ENCODE measurements around the gene ZDHHC18.
"Not testable (repeated sequence)": the region's sequence is repeated elsewhere in the genome, so short reads cannot be mapped to it uniquely, and the experiment has no call there.

Gene ZDHHC18

DNA sequence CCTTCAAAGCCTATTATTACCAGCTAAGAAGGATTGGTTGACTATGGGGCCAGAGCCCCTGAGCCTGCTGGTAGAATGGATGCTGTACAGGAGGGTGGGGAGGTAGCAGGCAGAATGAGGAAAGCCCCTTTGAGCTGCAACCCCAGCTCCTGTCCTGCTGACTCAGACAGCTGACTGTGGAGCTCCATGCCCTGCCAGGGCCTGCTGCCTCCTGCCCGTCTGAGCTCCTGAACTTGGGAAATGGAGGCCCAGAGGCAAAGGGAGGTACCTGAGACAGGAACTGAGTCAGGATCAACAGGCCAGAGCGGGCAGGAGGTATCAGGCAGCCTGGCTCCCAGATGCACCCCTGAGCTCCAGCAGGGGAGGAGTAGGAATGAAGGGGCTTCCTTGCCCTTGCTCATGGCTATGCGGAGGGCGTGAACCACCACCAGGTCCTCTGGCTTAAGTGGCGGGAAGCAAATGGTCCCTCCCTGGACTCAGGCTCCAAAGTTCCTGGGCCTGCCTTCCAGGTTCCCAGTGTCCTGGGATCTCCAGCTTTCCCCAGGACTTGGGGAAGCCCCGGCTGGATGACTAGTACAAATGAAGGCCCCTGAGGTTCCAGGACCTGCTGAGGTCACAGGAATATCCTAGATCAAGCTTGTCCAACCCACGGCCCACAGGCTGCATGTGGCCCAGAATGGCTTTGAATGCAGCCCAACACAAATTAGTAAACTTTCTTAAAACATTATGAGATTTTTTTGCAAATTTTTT lies 32.6 kb downstream of the ZDHHC18 start:
- no peak for DNase-seq

DNA sequence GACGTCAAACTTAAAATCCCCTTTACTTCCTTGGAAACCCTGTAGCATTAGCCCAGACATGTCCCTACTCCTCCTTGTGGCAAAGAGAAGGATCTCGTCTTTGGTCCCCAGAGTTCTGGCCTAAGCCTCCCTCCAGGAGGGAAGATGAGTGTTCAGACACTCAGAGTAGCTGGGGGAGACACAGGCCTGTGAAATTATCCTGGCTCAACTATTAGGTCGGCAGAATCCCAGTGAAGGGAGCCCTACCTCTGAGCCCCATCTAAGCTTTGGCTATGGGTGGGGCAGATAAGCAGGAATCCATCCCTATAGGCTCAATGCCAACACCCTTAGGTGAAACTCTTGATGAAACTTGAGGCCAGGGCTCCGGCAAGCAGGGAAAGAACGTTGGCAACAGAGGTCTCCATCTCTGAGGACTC lies 34.8 kb downstream of the ZDHHC18 start:
- DNase-seq = no peak

DNA sequence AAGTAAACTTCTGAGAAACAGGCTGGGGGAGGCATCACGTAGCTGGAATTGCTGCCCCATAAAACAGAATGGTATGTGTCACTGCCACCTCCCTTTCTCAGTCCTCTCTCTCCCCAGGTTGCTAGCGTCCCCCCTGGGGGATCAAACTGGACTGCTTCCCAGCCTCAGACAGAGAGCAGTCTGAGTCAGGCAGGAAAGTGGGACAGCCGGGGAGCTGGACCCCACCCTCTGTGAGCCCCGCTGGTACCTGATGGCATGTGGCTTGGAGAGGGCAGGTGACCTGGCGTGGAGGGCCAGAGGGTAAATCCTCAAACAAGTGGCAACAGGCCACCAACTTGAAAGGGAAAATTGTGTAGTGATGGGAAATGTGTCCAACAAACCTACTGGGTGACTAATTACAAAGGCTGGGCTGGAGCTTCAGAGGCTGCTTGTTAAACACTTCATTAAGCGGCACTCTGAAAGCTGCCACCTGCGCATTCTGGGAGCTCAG lies 35.4 kb downstream of the ZDHHC18 start:
- no peak for DNase-seq

DNA sequence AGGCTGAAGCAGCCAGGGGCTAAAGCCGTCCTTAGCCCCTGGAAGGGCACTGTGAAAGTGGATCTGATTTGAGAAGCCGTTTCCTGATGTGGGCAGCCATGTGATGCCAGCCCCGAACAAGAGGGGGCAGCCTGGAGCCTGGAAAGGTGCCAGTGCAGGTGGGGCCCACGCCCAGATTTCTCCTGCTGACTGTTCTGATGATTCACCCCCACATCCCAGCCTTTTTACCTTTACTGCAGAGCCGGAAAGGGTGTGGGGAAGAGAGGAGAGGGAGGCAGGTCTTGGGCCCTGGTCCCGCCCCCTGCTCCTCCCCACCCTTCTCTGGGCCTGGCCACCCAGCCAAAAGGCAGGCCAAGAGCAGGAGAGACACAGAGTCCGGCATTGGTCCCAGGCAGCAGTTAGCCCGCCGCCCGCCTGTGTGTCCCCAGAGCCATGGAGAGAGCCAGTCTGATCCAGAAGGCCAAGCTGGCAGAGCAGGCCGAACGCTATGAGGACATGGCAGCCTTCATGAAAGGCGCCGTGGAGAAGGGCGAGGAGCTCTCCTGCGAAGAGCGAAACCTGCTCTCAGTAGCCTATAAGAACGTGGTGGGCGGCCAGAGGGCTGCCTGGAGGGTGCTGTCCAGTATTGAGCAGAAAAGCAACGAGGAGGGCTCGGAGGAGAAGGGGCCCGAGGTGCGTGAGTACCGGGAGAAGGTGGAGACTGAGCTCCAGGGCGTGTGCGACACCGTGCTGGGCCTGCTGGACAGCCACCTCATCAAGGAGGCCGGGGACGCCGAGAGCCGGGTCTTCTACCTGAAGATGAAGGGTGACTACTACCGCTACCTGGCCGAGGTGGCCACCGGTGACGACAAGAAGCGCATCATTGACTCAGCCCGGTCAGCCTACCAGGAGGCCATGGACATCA lies 36.5 kb downstream of the ZDHHC18 start, which contains the start of gene SFN:
Gene SFN (plus strand): TSS at position 369 of the 904 bp plus-strand sequence. CDS start 64 bp downstream, at position 433.
- peak; percentile 21 for DNase-seq

DNA sequence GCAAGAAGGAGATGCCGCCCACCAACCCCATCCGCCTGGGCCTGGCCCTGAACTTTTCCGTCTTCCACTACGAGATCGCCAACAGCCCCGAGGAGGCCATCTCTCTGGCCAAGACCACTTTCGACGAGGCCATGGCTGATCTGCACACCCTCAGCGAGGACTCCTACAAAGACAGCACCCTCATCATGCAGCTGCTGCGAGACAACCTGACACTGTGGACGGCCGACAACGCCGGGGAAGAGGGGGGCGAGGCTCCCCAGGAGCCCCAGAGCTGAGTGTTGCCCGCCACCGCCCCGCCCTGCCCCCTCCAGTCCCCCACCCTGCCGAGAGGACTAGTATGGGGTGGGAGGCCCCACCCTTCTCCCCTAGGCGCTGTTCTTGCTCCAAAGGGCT lies 37.2 kb downstream of the ZDHHC18 start:
- DNase-seq = no peak

DNA sequence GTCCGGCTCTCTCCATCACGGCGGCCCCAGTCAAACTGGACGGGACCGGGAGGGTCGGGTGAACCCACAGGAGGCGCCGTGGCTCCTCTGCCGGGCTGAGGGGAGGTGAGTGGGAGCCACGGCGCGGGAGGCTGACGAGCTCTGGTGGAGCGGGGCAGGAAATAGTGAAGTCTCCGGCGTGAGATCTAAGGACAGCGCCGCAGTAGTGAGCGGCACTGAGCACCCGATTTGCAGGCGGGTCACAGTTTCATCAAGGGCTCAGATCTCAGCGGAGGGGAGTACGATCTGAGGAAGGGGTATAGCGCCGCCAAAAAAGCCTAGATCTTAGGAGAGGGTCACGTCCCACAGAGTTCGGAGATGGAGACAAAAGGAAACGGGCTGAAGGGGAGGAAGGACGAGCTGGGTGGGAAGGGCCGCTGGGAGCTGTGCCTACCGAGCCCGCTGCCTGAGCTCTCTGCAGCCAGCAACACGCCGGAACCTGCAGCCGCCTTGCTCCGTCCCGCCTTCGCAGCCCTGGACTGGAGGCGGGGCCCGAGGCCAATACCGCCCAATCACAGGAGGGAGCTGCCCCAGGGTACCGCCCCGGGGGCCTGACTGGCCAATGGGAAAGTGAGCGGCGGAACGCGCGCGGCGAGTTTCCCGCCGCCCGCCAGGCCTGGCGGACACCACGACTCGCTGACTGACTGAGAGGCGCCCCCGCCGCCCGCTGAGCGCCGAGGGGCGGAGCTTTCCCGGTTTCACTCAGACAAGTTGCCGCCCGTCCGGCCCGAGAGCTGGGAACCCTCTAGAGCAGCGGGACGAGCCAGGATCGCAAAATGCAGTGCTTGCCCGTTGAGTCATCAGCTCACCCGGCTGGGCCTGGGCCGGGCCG lies 38.4 kb downstream of the ZDHHC18 start:
- peak; percentile 90 for DNase-seq

DNA sequence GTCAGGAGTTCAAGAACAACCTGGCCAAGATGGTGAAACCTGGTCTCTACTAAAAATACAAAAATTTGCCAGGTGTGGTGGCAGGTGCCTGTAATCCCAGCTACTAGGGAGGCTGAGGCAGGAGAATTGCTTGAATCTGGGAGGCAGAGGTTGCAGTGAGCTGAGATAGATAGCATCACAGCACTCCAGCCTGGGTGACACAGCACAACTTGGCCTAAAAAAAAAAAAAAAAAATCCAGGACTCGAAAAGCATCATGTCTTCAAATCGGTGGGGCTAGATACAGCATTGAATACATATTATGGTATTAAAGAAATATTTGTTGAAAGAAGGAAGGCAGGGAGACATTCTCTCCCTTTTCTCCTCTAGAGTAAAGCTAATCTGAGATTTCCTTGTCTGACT lies 46.6 kb downstream of the ZDHHC18 start:
- DNase-seq = not testable (repeated sequence)

DNA sequence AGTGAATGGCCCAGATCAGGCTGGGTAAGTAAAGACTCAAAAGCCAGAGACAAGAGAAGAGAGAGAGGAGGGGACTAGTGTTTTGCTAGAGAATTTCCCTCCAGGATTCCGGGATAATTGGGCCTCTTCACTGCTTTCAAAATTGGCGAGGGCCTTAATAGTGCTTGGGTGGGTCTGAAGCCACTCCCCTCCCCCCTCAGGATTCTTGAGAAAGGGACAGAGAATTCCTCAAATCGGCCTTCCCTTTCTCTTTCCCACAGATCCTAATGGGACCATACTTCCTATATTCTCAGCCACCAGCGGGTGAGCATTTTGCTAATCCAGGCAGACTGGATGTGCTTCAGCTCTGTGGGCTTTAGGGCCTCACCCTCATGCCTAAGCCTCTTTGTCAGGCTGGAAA lies 48.4 kb downstream of the ZDHHC18 start:
- DNase-seq = no peak

DNA sequence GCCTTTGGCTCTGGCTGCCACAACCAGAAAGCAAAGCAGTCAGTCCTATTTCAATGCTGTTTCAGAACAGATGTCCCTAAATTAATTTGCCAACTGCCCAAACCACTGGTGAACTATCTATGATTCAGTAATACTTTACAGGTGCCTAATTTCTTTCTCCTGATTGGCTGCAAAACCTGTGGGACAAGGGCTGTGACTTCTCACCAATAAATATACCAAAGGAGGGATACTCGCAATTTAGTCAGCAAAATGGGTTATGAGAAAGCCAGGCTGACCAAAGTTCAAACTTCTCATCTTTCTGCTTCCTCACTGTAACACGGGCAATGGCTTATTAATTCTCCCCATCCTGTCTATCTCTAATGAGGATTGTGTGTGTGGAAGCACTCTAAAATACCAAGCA lies 50.8 kb downstream of the ZDHHC18 start:
- DNase-seq = no peak

DNA sequence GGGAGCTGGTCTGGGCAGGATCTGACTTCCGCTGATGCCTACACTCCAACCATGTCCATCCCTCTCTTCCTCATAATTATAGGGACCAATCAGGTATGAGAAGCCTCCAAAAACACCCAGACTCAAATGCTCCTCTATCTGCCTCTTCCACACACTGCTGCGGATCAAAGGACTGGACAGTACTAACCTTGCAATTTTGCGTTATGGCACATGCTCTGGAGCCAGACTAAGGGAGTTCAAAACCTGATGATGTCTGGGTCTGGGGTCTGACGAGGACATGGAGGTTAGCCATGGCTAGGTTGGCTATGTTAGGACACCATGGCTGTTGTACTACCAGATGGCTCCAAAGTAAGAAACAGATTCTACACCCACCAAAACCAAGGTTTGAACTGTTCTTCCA lies 53.3 kb downstream of the ZDHHC18 start:
- DNase-seq = no peak

DNA sequence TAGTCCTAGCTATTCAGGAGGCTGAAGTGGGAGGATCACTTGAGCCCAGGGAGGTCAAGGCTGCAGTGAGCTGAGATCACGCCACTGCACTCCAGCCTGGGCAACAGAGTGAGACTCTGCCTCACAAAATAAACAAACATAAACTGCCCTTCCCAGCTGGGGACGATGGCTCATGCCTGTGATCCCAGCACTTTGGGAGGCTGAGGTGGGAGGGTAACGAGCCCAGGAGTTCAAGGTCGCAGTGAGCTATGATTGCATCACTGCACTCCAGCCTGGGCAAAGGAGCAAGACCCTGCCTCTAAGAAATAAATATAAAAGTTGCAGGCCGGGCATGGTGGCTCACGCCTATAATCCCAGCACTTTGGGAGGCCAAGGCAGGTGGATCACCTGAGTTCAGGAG lies 55.1 kb downstream of the ZDHHC18 start:
- not testable (repeated sequence) for DNase-seq

DNA sequence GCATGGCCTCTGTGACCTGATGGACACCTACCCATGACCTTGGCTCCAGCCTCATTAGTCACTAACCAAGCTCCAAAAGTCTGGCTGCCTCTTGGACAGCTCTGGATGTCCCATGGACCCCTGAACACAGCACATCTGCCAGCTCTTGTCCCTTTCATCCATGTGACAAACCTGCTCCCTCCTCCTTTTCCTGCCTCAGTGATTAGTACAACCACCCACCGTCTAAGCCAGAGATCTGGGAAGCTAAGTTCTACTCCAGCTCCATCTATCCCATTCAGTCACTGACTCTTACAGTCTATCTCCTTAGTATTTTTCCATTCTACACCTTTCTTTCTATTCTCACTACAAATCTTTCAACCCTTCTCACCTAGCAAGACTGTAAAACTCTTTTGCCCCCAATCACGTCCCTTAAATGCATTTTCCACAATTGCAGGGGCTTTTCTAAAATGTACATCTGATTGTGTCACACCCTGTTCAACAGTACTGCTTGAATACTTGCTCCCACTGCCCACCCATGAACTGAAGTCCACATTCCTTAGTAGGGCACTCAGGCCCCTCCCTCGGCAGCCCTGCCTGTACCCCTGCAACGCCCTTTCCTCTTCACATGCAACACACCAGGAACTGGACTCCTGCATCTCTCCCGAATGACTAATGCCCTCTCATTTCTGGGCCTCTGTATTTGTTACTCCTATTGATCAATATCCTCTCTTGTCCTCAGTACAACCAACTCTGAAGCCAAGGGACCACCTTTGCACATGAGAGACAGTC lies 56.4 kb downstream of the ZDHHC18 start:
- no peak for DNase-seq

DNA sequence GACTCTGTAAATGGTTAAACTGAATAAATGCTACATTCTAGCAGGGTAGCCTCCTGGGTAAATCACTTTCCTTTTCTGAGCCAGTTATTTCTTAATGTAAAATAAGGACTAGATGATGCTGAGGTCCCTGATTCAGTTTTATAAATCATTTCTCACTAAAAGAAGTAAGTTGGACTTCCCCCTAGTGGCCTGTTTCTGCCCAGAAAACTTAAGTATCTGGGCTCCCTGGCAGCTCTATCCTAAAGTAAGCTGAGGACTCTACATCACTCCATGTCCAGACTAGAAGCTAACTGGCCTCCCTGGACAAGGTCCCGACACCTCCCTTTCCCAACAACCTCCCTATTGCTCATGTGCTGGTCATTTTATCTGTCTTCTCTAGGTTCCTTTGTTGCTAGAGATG lies 60.6 kb downstream of the ZDHHC18 start:
- DNase-seq = no peak

DNA sequence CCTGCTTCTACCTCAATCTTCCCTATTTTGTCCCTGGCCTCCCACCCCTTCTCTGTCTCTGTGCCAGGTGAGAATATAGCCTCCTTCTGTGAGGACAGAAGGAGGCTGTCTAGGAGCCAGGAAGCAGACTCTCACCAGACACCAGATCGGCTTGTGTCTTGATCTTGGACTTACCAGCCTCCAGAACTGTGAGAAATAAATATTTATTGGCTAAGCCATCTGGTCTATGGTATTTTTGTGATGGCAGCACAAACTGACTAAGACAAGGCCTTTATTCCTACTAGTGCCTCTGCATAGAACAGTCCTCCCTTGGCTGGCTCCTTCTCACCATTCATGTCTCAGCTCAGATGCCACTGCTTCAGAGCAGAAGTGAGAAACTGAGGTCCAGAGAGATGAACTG lies 61.7 kb downstream of the ZDHHC18 start:
- no peak for DNase-seq

DNA sequence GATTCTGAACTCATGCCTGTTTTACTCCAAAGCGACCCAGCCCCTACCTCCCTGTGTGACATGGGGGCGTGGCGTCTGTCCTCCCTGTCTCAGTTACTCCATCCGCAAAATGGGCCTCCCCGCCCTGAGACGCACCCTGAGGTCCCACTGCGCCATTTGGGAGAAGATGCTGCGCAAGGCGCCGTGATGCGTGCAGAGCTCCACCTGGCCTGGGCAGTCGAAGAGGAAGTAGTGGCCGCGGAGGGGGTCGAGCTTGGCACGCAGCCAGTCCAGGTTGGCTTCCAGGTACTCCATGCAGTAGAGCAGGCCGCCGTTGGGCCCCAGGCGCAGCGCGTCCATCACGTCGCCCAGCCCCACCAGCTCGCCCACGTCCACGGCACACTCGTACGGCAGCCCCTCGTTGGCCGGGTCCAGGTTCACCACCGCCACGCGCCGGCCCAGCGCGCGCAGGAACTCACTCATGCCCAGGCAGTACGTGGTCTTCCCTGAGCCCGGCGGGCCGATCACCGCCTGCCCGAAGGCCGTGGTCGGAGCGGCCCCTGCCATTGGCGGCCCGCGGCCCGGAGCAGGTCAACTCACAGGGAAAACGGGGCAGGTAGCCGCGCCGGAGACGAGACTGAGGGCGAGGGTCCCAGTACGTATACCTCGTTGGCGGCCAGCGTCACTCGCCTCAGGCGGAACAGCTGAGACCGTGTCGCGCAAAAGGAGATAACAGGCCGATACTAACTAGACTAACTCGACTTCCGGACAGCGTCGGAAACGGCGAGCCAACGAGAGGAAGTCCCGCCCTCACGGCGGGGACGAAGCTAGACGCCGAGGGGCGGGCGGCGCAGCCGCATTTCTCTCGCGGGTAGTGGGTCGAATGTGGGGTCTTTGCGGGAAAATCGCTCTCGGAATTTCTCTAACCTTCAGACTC lies 63.3 kb downstream of the ZDHHC18 start, which contains the start of gene GPN2:
Gene GPN2 (minus strand): TSS at position 733 of the 916 bp plus-strand sequence. CDS start 187 bp downstream, at position 546.
- peak; percentile 64 for DNase-seq

DNA sequence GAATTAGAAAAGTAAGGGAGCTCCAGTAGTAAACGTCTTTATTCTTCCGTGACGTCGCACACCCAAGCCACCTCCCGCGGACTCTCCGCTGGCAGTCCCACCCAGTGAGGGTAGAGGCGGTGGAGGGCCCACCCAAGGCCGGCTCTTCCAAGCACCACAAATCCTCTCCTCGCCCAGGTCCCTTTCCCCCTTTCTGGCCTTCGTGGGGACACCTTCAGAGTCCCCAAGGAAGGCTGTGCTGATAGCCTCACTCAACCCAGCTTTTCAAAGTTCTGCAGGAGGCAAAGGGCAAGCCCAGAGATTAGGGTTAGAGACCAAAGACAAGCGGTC lies 63.9 kb downstream of the ZDHHC18 start:
- no peak for DNase-seq

DNA sequence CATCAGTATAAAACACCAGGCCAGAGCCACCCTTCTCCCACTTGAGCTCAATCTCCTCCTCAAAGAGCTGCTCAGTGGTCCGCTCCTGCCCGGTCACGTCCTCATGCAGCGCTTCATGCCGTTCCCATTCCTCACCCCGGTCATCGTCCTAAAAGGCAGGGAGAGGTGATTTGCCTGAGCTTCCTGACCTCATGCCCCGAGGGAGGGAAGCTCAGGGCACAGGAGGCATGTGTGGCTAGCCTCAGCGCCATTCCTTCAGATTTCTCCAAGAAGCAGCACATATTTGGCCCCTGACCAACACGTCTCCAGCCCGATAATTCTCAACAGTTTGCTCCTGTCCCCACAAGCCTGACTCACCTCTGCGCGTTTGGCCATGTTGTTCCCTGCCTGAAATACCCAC lies 67.8 kb downstream of the ZDHHC18 start:
- DNase-seq = no peak

DNA sequence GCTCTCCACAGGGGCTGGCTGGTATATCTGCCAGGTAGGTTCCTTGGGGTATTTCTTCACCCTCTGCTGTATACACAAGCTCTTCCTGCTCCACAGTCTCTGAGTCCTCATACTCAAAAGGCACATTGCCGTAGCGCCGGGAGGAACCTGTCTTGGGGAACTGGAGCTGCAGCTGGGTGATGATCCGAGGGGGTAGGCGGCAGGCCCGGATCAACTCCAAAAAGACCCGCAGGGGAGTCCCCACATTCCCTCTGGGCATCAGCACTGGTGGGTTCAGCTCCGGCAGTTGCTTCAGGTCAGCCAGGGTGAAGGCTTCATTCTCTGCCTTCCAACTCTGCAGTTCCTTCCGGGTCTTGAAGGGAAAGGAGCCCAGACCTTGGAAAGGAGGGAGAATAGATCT lies 70.9 kb downstream of the ZDHHC18 start:
- DNase-seq = no peak

DNA sequence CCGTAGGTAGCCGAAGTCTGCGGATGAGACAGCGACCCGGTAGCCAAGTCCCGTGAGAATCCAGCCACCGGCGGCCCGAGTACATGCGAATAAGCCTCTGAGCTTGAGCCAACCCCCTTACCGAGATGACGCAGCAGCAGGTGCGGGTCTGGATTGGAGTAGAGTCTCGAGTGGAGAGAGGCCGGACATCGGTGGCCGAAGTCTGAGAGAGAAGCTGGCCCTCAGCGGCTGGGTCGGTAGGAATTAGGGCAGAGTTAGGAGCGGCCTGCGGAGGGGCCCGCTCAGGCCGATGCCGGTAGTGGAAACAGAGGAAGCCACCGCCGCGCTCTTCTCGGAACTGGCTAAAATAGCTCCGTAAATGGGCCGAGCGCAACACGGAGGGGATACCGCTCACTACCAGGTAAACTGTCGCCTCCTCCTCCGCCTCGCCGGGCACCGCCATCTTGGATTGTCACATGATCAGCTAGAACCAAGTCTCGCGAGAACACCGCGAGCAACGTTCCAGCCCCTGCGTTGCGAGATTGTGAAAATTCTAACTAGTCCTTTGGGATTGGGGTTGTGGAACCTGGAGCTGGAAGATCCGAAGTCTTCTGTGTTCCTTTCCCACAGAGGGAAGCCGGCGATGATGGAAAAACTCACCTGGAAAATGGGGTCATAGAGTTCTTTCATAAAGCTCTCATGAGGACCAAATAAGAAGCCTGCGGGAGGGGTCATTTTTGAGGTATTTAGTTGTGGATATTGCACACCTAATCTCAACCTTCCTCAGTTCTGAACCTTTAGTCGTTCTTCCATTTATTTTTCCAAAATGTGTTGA lies 73.7 kb downstream of the ZDHHC18 start, which contains the start of gene GPATCH3:
Gene GPATCH3 (minus strand): TSS at position 467 of the 814 bp plus-strand sequence. CDS start 25 bp downstream, at position 442.
- DNase-seq = peak; percentile 78
